Lower leg skin (tissue), 3 donors: ENCODE data around the gene CLASP1.

Source experiments
- POLR2A ChIP-seq, 2 donors: fragments of 450-650 bp; IDR thresholded peaks; one replicate each; pipeline ENCODE4 v1.6.1; 2016 to 2017; ENCODE audit warnings: antibody characterized with exemption in 2 of 2, mild to moderate bottlenecking in 1 of 2, moderate library complexity in 1 of 2
- TF ChIP-seq, protein P1 (sequence below), 3 donors: fragments of 450-650 bp; IDR thresholded peaks; one replicate each; pipeline ENCODE4 v1.5.1; 2016; ENCODE audit warnings: antibody characterized with exemption in 3 of 3, mild to moderate bottlenecking in 3 of 3, moderate library complexity in 2 of 3

GRCh38 chr2:121502246-121502645 lies 147.0 kb downstream of the CLASP1 start:
- no peak for TF ChIP-seq POLR2A (IDR thresholded peaks at IDR 0.05)
- TF ChIP-seq, protein P1, sequence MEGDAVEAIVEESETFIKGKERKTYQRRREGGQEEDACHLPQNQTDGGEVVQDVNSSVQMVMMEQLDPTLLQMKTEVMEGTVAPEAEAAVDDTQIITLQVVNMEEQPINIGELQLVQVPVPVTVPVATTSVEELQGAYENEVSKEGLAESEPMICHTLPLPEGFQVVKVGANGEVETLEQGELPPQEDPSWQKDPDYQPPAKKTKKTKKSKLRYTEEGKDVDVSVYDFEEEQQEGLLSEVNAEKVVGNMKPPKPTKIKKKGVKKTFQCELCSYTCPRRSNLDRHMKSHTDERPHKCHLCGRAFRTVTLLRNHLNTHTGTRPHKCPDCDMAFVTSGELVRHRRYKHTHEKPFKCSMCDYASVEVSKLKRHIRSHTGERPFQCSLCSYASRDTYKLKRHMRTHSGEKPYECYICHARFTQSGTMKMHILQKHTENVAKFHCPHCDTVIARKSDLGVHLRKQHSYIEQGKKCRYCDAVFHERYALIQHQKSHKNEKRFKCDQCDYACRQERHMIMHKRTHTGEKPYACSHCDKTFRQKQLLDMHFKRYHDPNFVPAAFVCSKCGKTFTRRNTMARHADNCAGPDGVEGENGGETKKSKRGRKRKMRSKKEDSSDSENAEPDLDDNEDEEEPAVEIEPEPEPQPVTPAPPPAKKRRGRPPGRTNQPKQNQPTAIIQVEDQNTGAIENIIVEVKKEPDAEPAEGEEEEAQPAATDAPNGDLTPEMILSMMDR (IDR thresholded peaks at IDR 0.05): no peak
